Measurements from ENCODE around the gene PARVB.

Gene PARVB

DNA sequence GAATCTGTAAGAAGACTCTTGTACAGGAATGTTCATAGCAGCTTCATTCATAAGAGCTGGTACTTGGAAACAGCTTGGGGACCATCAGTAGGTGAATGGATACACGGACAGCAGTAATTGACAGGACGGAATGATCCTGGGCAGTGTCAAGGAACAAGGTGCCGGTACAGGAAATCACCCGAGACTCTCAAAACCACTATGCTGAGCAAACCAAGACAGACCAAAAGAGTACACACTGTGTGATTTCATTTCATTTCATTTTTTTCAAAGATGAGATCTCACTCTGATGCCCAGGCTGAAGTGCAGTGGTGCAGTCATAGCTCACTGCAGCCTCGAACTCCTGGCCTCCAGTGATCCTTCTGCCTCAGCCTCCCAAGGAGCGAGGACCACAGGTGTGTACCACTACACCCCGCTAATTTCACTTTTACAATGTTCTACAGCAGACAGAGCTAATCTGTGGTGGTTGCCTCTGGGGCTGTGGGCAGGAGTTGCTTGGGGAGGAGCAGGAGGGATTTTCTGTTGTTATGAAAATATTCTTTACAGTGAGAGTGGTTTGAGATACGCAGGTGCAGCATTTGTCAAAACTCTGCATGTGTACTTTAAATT, 15.6 kb downstream of the PARVB start:
- H3K36me3 ChIP-seq (ENCODE audit: control insufficient read depth in 2 of 2, insufficient read depth in 1 of 2, low read length in 2 of 2) = no peaks in the 10 kb centered on the region
- no peak overlapping the region for H3K4me3 ChIP-seq (ENCODE audit: low read depth, low read length)
- no peak overlapping the region for H3K27ac ChIP-seq (ENCODE audit: extremely low read depth, low read depth, low read length)
- H3K4me1 ChIP-seq (ENCODE audit: control insufficient read depth, insufficient read depth, low read length) = no peaks in the 10 kb centered on the region
- TF ChIP-seq BCL11B (tag by site-specific recombination; IDR thresholded peaks at IDR 0.05; ENCODE audit: low read depth) = no peak
- TF ChIP-seq ZNF747 (tag by site-specific recombination; IDR thresholded peaks at IDR 0.05) = no peak
- TF ChIP-seq ZNF121 (tag by site-specific recombination; IDR thresholded peaks at IDR 0.05) = no peak
- no peak for TF ChIP-seq ZNF585B (tag by site-specific recombination; IDR thresholded peaks at IDR 0.05)
- no peak for TF ChIP-seq ZNF280D (tag by site-specific recombination; IDR thresholded peaks at IDR 0.05)
- TF ChIP-seq ZNF792 (tag by site-specific recombination; IDR thresholded peaks at IDR 0.05) = no peak
- TF ChIP-seq ZNF473 (tag by site-specific recombination; IDR thresholded peaks at IDR 0.05) = no peak
- no peak for TF ChIP-seq ZNF416 (tag by site-specific recombination; IDR thresholded peaks at IDR 0.05)
- no peak for TF ChIP-seq ZBTB17 (tag by site-specific recombination; IDR thresholded peaks at IDR 0.05)
- TF ChIP-seq OSR2 (tag by site-specific recombination; IDR thresholded peaks at IDR 0.05) = no peak
- no peak for TF ChIP-seq GFI1B (tag by site-specific recombination; IDR thresholded peaks at IDR 0.05)
- TF ChIP-seq ZBTB48 (tag by site-specific recombination; IDR thresholded peaks at IDR 0.05) = no peak
- TF ChIP-seq ZBTB8A (tag by site-specific recombination; IDR thresholded peaks at IDR 0.05) = no peak
- no peak for TF ChIP-seq ZNF112 (tag by site-specific recombination; IDR thresholded peaks at IDR 0.05)
- TF ChIP-seq ZNF350 (tag by site-specific recombination; IDR thresholded peaks at IDR 0.05) = no peak
- POLR2A ChIA-PET = no interaction called here
- H3K9me3 ChIP-seq (ENCODE audit: control insufficient read depth, insufficient read depth, low read depth, low read length) = no peaks in the 10 kb centered on the region
- CTCF ChIA-PET = interaction anchor here (0.6 to 1.5 kb wide), 2 partner anchors 24 to 42 kb away, joined by 3 to 5 read pairs; no protein-coding TSS in a partner anchor

DNA sequence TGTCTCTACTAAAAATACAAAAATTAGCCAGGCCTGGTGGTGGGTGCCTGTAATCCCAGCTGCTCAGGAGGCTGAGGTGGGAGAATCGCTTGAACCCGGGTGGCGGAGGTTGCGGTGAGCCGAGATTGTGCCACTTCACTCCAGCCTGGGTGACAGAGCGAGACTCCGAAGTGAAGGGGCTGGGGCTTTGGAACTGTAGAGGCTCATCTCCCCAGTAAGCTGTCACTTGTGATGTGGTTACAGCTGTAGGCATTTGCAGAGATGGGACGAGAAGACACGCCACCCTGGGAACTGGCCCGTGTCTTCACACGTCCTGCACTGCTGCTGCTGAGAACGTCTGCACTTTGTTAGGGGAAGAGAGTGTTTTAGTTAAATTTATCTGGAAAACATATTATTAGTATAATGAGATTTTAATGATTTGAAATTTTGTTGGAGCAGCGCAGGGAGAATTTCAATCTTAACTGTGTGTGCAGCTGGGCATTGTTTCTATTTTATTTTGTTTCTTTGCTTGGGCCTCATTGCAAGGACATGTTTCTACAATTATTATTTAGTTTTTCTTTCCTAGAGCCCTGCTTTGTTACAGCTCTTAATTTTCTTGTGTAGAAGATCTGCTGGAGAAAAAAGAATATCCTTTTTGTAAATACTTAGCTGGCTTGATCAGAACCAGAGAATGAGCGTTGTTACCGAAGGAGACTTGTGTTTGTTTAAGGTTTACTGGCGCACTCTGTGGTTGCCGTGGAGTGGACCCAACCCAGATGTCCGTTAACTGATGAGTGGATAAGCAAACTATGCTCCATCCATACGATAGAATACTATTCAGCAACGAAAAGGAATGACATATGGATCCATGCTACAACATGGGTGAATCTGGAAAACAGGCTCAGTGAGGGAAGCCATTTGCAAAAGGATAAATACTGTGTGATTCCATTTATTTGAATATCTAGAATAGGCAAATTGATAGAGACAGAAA, 18.4 kb downstream of the PARVB start:
- no peaks in the 10 kb centered on the region for H3K9me3 ChIP-seq (ENCODE audit: control insufficient read depth, insufficient read depth, low read depth, low read length)
- H3K27ac ChIP-seq (ENCODE audit: extremely low read depth, low read depth, low read length) = no peak overlapping the region
- TF ChIP-seq ZNF26 (tag by site-specific recombination; IDR thresholded peaks at IDR 0.05) (no peak), GFI1B (tag by site-specific recombination; IDR thresholded peaks at IDR 0.05) (no peak), ZNF585B (tag by site-specific recombination; IDR thresholded peaks at IDR 0.05) (no peak), GLI2 (tag by site-specific recombination; IDR thresholded peaks at IDR 0.05; ENCODE audit: borderline replicate concordance, low read depth) (no peak), ZNF549 (tag by site-specific recombination; IDR thresholded peaks at IDR 0.05) (no peak), ZNF391 (tag by site-specific recombination; IDR thresholded peaks at IDR 0.05; ENCODE audit: borderline replicate concordance, low read depth) (no peak), ZNF501 (tag by site-specific recombination; IDR thresholded peaks at IDR 0.05) (no peak), ZNF214 (tag by site-specific recombination; IDR thresholded peaks at IDR 0.05; ENCODE audit: borderline replicate concordance) (no peak), GLIS2 (tag by site-specific recombination; IDR thresholded peaks at IDR 0.05) (no peak), YY2 (tag by site-specific recombination; IDR thresholded peaks at IDR 0.05) (no peak)
- TF ChIP-seq, protein P1, sequence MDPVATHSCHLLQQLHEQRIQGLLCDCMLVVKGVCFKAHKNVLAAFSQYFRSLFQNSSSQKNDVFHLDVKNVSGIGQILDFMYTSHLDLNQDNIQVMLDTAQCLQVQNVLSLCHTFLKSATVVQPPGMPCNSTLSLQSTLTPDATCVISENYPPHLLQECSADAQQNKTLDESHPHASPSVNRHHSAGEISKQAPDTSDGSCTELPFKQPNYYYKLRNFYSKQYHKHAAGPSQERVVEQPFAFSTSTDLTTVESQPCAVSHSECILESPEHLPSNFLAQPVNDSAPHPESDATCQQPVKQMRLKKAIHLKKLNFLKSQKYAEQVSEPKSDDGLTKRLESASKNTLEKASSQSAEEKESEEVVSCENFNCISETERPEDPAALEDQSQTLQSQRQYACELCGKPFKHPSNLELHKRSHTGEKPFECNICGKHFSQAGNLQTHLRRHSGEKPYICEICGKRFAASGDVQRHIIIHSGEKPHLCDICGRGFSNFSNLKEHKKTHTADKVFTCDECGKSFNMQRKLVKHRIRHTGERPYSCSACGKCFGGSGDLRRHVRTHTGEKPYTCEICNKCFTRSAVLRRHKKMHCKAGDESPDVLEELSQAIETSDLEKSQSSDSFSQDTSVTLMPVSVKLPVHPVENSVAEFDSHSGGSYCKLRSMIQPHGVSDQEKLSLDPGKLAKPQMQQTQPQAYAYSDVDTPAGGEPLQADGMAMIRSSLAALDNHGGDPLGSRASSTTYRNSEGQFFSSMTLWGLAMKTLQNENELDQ (tag by site-specific recombination; IDR thresholded peaks at IDR 0.05; ENCODE audit: low read depth) = no peak
- TF ChIP-seq, protein P2, sequence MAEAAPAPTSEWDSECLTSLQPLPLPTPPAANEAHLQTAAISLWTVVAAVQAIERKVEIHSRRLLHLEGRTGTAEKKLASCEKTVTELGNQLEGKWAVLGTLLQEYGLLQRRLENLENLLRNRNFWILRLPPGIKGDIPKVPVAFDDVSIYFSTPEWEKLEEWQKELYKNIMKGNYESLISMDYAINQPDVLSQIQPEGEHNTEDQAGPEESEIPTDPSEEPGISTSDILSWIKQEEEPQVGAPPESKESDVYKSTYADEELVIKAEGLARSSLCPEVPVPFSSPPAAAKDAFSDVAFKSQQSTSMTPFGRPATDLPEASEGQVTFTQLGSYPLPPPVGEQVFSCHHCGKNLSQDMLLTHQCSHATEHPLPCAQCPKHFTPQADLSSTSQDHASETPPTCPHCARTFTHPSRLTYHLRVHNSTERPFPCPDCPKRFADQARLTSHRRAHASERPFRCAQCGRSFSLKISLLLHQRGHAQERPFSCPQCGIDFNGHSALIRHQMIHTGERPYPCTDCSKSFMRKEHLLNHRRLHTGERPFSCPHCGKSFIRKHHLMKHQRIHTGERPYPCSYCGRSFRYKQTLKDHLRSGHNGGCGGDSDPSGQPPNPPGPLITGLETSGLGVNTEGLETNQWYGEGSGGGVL (tag by site-specific recombination; IDR thresholded peaks at IDR 0.05) = no peak
- H3K36me3 ChIP-seq (ENCODE audit: control insufficient read depth in 2 of 2, insufficient read depth in 1 of 2, low read length in 2 of 2) = no peaks in the 10 kb centered on the region
- no peak overlapping the region for H3K4me3 ChIP-seq (ENCODE audit: low read depth, low read length)
- CTCF ChIA-PET = interaction anchor here (1.2 kb wide), 1 partner anchor 49 kb away, joined by 4 read pairs; no protein-coding TSS in a partner anchor
- POLR2A ChIA-PET = no interaction called here
- no peaks in the 10 kb centered on the region for H3K4me1 ChIP-seq (ENCODE audit: control insufficient read depth, insufficient read depth, low read length)

All from HEK293 (cell line).